ENCODE results near the gene SLC25A44. TPM values are rescaled to one million over a fixed set of nuclear protein-coding genes. Genes with fewer than 3 reads are reported as not detected.

The SLC25A44 gene
- total RNA-seq, 4 donors from 2014 or later: 9.6 to 19.9 (median 18.9) TPM

DNA sequence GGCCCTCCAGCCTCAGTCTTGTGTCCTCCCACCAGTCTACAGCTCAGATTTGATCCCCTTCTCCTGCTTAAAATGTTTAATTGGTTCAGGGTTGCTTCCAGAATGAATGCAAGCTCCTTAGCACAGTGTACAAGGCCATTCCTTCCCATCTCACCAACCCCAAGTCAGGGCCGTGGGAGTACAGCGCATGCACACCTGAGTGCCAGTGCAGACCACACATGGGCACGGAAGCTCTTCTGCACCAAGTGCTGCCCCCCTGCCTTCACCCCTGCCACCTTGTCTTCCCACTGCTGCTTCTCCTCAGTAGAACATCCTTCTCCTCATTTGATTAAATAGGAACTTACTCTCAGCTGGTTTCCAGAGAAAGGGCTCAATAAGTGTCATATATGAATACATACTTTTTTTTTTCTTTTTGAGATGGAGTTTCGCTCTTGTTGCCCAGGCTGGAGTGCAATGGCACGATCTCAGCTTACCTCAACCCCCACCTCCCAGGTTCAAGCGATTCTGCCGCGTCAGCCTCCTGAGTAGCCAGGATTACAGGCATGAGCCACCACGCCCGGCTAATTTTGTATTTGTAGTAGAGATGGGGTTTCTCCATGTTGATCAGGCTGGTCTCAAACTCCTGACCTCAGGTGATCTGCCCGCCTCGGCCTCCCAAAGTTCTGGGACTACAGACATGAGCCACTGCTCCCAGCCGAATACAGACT, 28.2 kb downstream of the SLC25A44 start:
- Histone ChIP-seq H3K27ac (no peak overlapping the region), H3K9me3 (no peaks in the 10 kb centered on the region), H3K36me3 (peaks cover 0 to 30% (median 4%) of the 10 kb centered on the region in 4 donors), H3K27me3 (no peaks in the 10 kb centered on the region), H3K4me1 (peaks cover 3 to 18% (median 10%) of the 10 kb centered on the region in 4 donors), H3K4me3 (no peak overlapping the region)
- WGBS, 2 donors (ENCODE audit: low coverage in 1 of 2): 91% methylated on average over 13 of the region's 13 CpGs; no CpG with 5 or more reads in 1 of the 2 donors
- intact Hi-C loops (cut with DNase I; ENCODE audit: low total_unique reads): no loop called here
- in situ Hi-C loops (cut with MboI; ENCODE audit: low pct_ligation_motif_present in 1 of 4, low pct_unique_long_range_greater_than_20kb in 1 of 4, low sequenced_read_pairs in 3 of 4): loop anchor here in 3 of 4 donors (5.0 to 25.0 kb wide), 4 partner anchors 75 to 135 kb away; partner anchors contain the start of gene MEX3A (in 1 of the 3)
- TF ChIP-seq EP300 (IDR thresholded peaks at IDR 0.05; ENCODE audit: low read depth): no peak
- TF ChIP-seq POLR2AphosphoS5 (IDR thresholded peaks at IDR 0.05): no peak
- TF ChIP-seq POLR2A (IDR thresholded peaks at IDR 0.05): no peak
- TF ChIP-seq, protein P1, sequence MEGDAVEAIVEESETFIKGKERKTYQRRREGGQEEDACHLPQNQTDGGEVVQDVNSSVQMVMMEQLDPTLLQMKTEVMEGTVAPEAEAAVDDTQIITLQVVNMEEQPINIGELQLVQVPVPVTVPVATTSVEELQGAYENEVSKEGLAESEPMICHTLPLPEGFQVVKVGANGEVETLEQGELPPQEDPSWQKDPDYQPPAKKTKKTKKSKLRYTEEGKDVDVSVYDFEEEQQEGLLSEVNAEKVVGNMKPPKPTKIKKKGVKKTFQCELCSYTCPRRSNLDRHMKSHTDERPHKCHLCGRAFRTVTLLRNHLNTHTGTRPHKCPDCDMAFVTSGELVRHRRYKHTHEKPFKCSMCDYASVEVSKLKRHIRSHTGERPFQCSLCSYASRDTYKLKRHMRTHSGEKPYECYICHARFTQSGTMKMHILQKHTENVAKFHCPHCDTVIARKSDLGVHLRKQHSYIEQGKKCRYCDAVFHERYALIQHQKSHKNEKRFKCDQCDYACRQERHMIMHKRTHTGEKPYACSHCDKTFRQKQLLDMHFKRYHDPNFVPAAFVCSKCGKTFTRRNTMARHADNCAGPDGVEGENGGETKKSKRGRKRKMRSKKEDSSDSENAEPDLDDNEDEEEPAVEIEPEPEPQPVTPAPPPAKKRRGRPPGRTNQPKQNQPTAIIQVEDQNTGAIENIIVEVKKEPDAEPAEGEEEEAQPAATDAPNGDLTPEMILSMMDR (IDR thresholded peaks at IDR 0.05): no peak
- no peak for DNase-seq

- TF ChIP-seq, protein P1 (IDR thresholded peaks at IDR 0.05): peak in 3 of 5 experiments; percentile 5 to 21 (median 7)
- no peak for TF ChIP-seq EP300 (IDR thresholded peaks at IDR 0.05; ENCODE audit: low read depth)
- DNase-seq: no peak
- 13% methylated on average over 2 of the region's 2 CpGs; no CpG with 5 or more reads in 1 of the 2 donors for WGBS, 2 donors (ENCODE audit: low coverage in 1 of 2)
- intact Hi-C loops (cut with DNase I; ENCODE audit: low total_unique reads) (loop anchor here (2.0 kb wide), 2 partner anchors 79 to 135 kb away; no protein-coding TSS in a partner anchor), in situ Hi-C loops (cut with MboI; ENCODE audit: low pct_ligation_motif_present in 1 of 4, low pct_unique_long_range_greater_than_20kb in 1 of 4, low sequenced_read_pairs in 3 of 4) (loop anchor here in 3 of 4 donors (5.0 to 10.0 kb wide), 3 partner anchors 78 to 133 kb away; no protein-coding TSS in a partner anchor)
- Histone ChIP-seq H3K27me3 (no peaks in the 10 kb centered on the region), H3K9me3 (no peaks in the 10 kb centered on the region), H3K36me3 (peaks cover 0 to 30% (median 4%) of the 10 kb centered on the region in 4 donors), H3K4me3 (no peak overlapping the region), H3K4me1 (peaks cover 0 to 10% (median 4%) of the 10 kb centered on the region in 4 donors), H3K27ac (peak overlapping the region; percentile 15 to 47 (median 34))
Observed at GRCh38 chr1:156225677-156226014, 31.7 kb downstream of the SLC25A44 start.

GRCh38 chr1:156226116-156226538, 32.2 kb downstream of the SLC25A44 start:
- Histone ChIP-seq H3K36me3 (peaks cover 0 to 25% (median 4%) of the 10 kb centered on the region in 4 donors), H3K27ac (peak overlapping the region in 3 of 4 donors; percentile 15 to 47 (median 30)), H3K4me1 (peaks cover 0 to 10% (median 4%) of the 10 kb centered on the region in 4 donors), H3K4me3 (no peak overlapping the region), H3K27me3 (no peaks in the 10 kb centered on the region), H3K9me3 (no peaks in the 10 kb centered on the region)
- intact Hi-C loops (cut with DNase I; ENCODE audit: low total_unique reads) (no loop called here), in situ Hi-C loops (cut with MboI; ENCODE audit: low pct_ligation_motif_present in 1 of 4, low pct_unique_long_range_greater_than_20kb in 1 of 4, low sequenced_read_pairs in 3 of 4) (loop anchor here in 3 of 4 donors (5.0 to 10.0 kb wide), 3 partner anchors 79 to 134 kb away; no protein-coding TSS in a partner anchor)
- TF ChIP-seq, protein P1 (IDR thresholded peaks at IDR 0.05): no peak
- no peak for TF ChIP-seq POLR2AphosphoS5 (IDR thresholded peaks at IDR 0.05)
- TF ChIP-seq POLR2A (IDR thresholded peaks at IDR 0.05): no peak
- TF ChIP-seq EP300 (IDR thresholded peaks at IDR 0.05; ENCODE audit: low read depth): no peak
- DNase-seq: no peak
- WGBS, 2 donors (ENCODE audit: low coverage in 1 of 2): 60 to 79% methylated on average over 1 to 2 of the region's 2 CpGs

GRCh38 chr1:156226782-156227181, 32.9 kb downstream of the SLC25A44 start:
- H3K36me3 ChIP-seq: peaks cover 0 to 22% (median 1%) of the 10 kb centered on the region in 4 donors
- H3K27ac ChIP-seq: peak overlapping the region in 1 of 4 donors; percentile 15
- no peak for DNase-seq
- in situ Hi-C loops (cut with MboI; ENCODE audit: low pct_ligation_motif_present in 1 of 4, low pct_unique_long_range_greater_than_20kb in 1 of 4, low sequenced_read_pairs in 3 of 4) (loop anchor here in 3 of 4 donors (5.0 to 10.0 kb wide), 3 partner anchors 79 to 134 kb away; no protein-coding TSS in a partner anchor), intact Hi-C loops (cut with DNase I; ENCODE audit: low total_unique reads) (no loop called here)
- no peaks in the 10 kb centered on the region for H3K27me3 ChIP-seq
- no peak overlapping the region for H3K4me3 ChIP-seq
- TF ChIP-seq EP300 (IDR thresholded peaks at IDR 0.05; ENCODE audit: low read depth) (no peak), POLR2A (IDR thresholded peaks at IDR 0.05) (no peak), POLR2AphosphoS5 (IDR thresholded peaks at IDR 0.05) (no peak)
- TF ChIP-seq, protein P1 (IDR thresholded peaks at IDR 0.05): no peak
- peaks cover 0 to 10% (median 4%) of the 10 kb centered on the region in 4 donors for H3K4me1 ChIP-seq
- 89% methylated on average over 4 of the region's 4 CpGs; no CpG with 5 or more reads in 1 of the 2 donors for WGBS, 2 donors (ENCODE audit: low coverage in 1 of 2)
- no peaks in the 10 kb centered on the region for H3K9me3 ChIP-seq
